Loucy (cell line): ENCODE measurements around the gene CLCN2.

Experiments used
- H2AFZ ChIP-seq: fragments of 200-600 bp; sonication (generic); 2 replicates; pipeline ENCODE4 v1.6.0; 2016; ENCODE audit warnings: antibody characterized with exemption, mild to moderate bottlenecking, low read length, moderate library complexity
- H3F3A ChIP-seq: fragments of 200-600 bp; 2 replicates; pipeline ENCODE4 v1.6.0; 2016; ENCODE audit warnings: antibody characterized with exemption, low read depth, mild to moderate bottlenecking
- H3K27me3 ChIP-seq: fragments of 200-600 bp; sonication (generic); 2 replicates; pipeline ENCODE4 v1.6.1; 2014; ENCODE audit warnings: low read length, mild to moderate bottlenecking; ENCODE audit not compliant: insufficient read depth, poor library complexity, severe bottlenecking
- H3K36me3 ChIP-seq: fragments of 200-600 bp; sonication (generic); 2 replicates; pipeline ENCODE4 v1.6.1; 2016; ENCODE audit warnings: low read length; ENCODE audit not compliant: insufficient read depth
- H3K4me1 ChIP-seq: fragments of 200-600 bp; sonication (generic); 2 replicates; pipeline ENCODE4 v1.5.1; 2014; ENCODE audit warnings: low read length, mild to moderate bottlenecking; ENCODE audit not compliant: insufficient read depth, poor library complexity, severe bottlenecking
- H3K4me2 ChIP-seq: fragments of 200-600 bp; sonication (generic); 2 replicates; pipeline ENCODE4 v1.6.0; 2014; ENCODE audit warnings: antibody characterized with exemption, low read length, low read depth, mild to moderate bottlenecking; ENCODE audit not compliant: poor library complexity, severe bottlenecking
- H3K4me3 ChIP-seq: fragments of 200-600 bp; sonication (generic); 2 replicates; pipeline ENCODE4 v1.5.1; 2014; ENCODE audit warnings: low read length, mild to moderate bottlenecking, mixed read lengths; ENCODE audit not compliant: poor library complexity, severe bottlenecking
- H3K79me2 ChIP-seq: fragments of 200-600 bp; sonication (generic); 2 replicates; pipeline ENCODE4 v1.6.1; 2014; ENCODE audit warnings: low read length; ENCODE audit not compliant: insufficient read depth
- H3K9ac ChIP-seq: fragments of 200-600 bp; sonication (generic); 2 replicates; pipeline ENCODE4 v1.6.0; 2014; ENCODE audit warnings: mild to moderate bottlenecking, low read depth, low read length, moderate library complexity; ENCODE audit not compliant: poor library complexity, severe bottlenecking
- H3K9me2 ChIP-seq: fragments of 200-600 bp; sonication (generic); replicated peaks from 2 replicates; pipeline ENCODE4 v1.6.1; 2016; ENCODE audit warnings: low read depth, low read length, mixed read lengths
- H3K9me3 ChIP-seq: fragments of 200-600 bp; sonication (generic); 2 replicates; pipeline ENCODE4 v1.6.1; 2014; ENCODE audit warnings: mild to moderate bottlenecking, antibody characterized with exemption, low read length, low read depth; ENCODE audit not compliant: insufficient read depth
- H4K20me1 ChIP-seq: fragments of 200-600 bp; sonication (generic); 2 replicates; pipeline ENCODE4 v1.6.0; 2014; ENCODE audit warnings: antibody characterized with exemption, low read length, mild to moderate bottlenecking; ENCODE audit not compliant: insufficient read depth, poor library complexity, severe bottlenecking
- EZH2phosphoT487 ChIP-seq: fragments of 200-600 bp; IDR thresholded peaks from 2 replicates; pipeline ENCODE4 v1.6.1; 2018; ENCODE audit warnings: antibody characterized with exemption, mild to moderate bottlenecking, moderate library complexity, borderline replicate concordance
- TF ChIP-seq, protein P1 (sequence below): fragments of 200-600 bp; sonication (generic); conservative IDR thresholded peaks from 2 replicates; pipeline ENCODE4 v1.5.1; 2014; ENCODE audit warnings: mild to moderate bottlenecking, antibody characterized with exemption, low read length

The CLCN2 gene

GRCh38 chr3:184391266-184391665 lies 29.9 kb upstream of the CLCN2 start:
- Histone ChIP-seq H3K4me2 (no peak overlapping the region), H3K9me2 (no peaks in the 10 kb centered on the region), H3K9ac (no peak overlapping the region), H2AFZ (no peak overlapping the region), H3K4me1 (no peaks in the 10 kb centered on the region), H3K4me3 (no peak overlapping the region), H3K27me3 (no peaks in the 10 kb centered on the region), H4K20me1 (no peaks in the 10 kb centered on the region), H3K9me3 (no peaks in the 10 kb centered on the region), H3F3A (no peaks in the 10 kb centered on the region), H3K79me2 (no peaks in the 10 kb centered on the region), H3K36me3 (no peaks in the 10 kb centered on the region)
- no peak for TF ChIP-seq EZH2phosphoT487
- TF ChIP-seq, protein P1, sequence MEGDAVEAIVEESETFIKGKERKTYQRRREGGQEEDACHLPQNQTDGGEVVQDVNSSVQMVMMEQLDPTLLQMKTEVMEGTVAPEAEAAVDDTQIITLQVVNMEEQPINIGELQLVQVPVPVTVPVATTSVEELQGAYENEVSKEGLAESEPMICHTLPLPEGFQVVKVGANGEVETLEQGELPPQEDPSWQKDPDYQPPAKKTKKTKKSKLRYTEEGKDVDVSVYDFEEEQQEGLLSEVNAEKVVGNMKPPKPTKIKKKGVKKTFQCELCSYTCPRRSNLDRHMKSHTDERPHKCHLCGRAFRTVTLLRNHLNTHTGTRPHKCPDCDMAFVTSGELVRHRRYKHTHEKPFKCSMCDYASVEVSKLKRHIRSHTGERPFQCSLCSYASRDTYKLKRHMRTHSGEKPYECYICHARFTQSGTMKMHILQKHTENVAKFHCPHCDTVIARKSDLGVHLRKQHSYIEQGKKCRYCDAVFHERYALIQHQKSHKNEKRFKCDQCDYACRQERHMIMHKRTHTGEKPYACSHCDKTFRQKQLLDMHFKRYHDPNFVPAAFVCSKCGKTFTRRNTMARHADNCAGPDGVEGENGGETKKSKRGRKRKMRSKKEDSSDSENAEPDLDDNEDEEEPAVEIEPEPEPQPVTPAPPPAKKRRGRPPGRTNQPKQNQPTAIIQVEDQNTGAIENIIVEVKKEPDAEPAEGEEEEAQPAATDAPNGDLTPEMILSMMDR = no peak

- H3K4me3 ChIP-seq = no peak overlapping the region
- TF ChIP-seq EZH2phosphoT487 = no peak
- TF ChIP-seq, protein P1 = no peak
Measured at GRCh38 chr3:184389935-184390528, 28.6 kb upstream of the CLCN2 start.

DNA sequence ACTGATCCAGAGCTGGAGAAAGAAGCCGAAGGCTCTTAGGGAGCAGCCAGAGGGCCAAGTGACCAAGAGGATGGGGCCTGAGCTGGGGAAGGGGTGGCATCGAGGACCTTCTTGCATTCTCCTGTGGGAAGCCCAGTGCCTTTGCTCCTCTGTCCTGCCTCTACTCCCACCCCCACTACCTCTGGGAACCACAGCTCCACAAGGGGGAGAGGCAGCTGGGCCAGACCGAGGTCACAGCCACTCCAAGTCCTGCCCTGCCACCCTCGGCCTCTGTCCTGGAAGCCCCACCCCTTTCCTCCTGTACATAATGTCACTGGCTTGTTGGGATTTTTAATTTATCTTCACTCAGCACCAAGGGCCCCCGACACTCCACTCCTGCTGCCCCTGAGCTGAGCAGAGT lies 28.0 kb upstream of the CLCN2 start:
- Histone ChIP-seq H3K9ac (no peak overlapping the region), H3K4me2 (no peak overlapping the region), H2AFZ (0 out of 2 replicates have a peak overlapping the region, but pooled peaks have one; percentile 60), H3K79me2 (no peaks in the 10 kb centered on the region), H3K9me2 (no peaks in the 10 kb centered on the region), H4K20me1 (no peaks in the 10 kb centered on the region), H3K27me3 (no peaks in the 10 kb centered on the region), H3K4me3 (no peak overlapping the region), H3K4me1 (no peaks in the 10 kb centered on the region), H3F3A (no peaks in the 10 kb centered on the region), H3K36me3 (no peaks in the 10 kb centered on the region), H3K9me3 (no peaks in the 10 kb centered on the region)
- no peak for TF ChIP-seq EZH2phosphoT487
- TF ChIP-seq, protein P1 = no peak

More at GRCh38 chr3:184389935-184390528, 28.6 kb upstream of the CLCN2 start:
- H3F3A ChIP-seq = no peaks in the 10 kb centered on the region
- H3K9me3 ChIP-seq = no peaks in the 10 kb centered on the region
- no peaks in the 10 kb centered on the region for H3K27me3 ChIP-seq
- H4K20me1 ChIP-seq = no peaks in the 10 kb centered on the region
- 0 out of 2 replicates have a peak overlapping the region, but pooled peaks have one; percentile 60 for H2AFZ ChIP-seq
- H3K9ac ChIP-seq = no peak overlapping the region
- no peaks in the 10 kb centered on the region for H3K4me1 ChIP-seq
- H3K36me3 ChIP-seq = no peaks in the 10 kb centered on the region
- H3K4me2 ChIP-seq = no peak overlapping the region
- H3K79me2 ChIP-seq = no peaks in the 10 kb centered on the region
- H3K9me2 ChIP-seq = no peaks in the 10 kb centered on the region
